GM23338 (cell line): ENCODE measurements around the gene PRR12. TPM values are rescaled to one million over a fixed set of nuclear protein-coding genes. Genes with fewer than 3 reads are reported as not detected.

Experiments
- ATAC-seq: fragments of 200-7000 bp; cut with Tn5 transposase; 3 replicates; pipeline ENCODE4 v1.9.1; 2020
- DNase-seq: peaks from one replicate; pipeline ENCODE4 v3.0.0-alpha.2; 2015; ENCODE audit warnings: low spot score
- H2AFZ ChIP-seq: fragments of 200-600 bp; sonication (generic); 2 replicates; pipeline ENCODE4 v1.8.0; 2016; ENCODE audit warnings: antibody characterized with exemption, mild to moderate bottlenecking, moderate library complexity
- H3F3A ChIP-seq: fragments of 200-600 bp; sonication (generic); replicated peaks from 2 replicates; pipeline ENCODE4 v1.8.0; 2017; ENCODE audit warnings: antibody characterized with exemption, mixed run types, low read depth
- H3K27ac ChIP-seq: fragments of 200-600 bp; sonication (generic); 2 replicates; pipeline ENCODE4 v1.6.1; 2016; ENCODE audit warnings: low read depth
- H3K27me3 ChIP-seq: fragments of 200-600 bp; sonication (generic); 2 replicates; pipeline ENCODE4 v1.8.0; 2016; ENCODE audit warnings: mild to moderate bottlenecking, mixed run types, moderate library complexity; ENCODE audit not compliant: insufficient read depth
- H3K36me3 ChIP-seq: fragments of 200-600 bp; sonication (generic); 2 replicates; pipeline ENCODE4 v1.8.0; 2016; ENCODE audit warnings: mild to moderate bottlenecking; ENCODE audit not compliant: insufficient read depth
- H3K4me1 ChIP-seq: fragments of 200-600 bp; sonication (generic); 2 replicates; pipeline ENCODE4 v1.8.0; 2016; ENCODE audit warnings: mild to moderate bottlenecking, moderate library complexity; ENCODE audit not compliant: insufficient read depth
- H3K4me2 ChIP-seq: fragments of 200-600 bp; sonication (generic); 2 replicates; pipeline ENCODE4 v1.7.1; 2017; ENCODE audit warnings: mixed run types
- H3K4me3 ChIP-seq: fragments of 200-600 bp; sonication (generic); 2 replicates; pipeline ENCODE4 v1.6.1; 2016; ENCODE audit warnings: mixed run types
- H3K79me2 ChIP-seq: fragments of 200-600 bp; sonication (generic); replicated peaks from 2 replicates; pipeline ENCODE4 v1.8.0; 2017; ENCODE audit warnings: mild to moderate bottlenecking; ENCODE audit not compliant: insufficient read depth
- H3K9me2 ChIP-seq: fragments of 200-600 bp; sonication (generic); 2 replicates; pipeline ENCODE4 v1.8.0; 2017; ENCODE audit not compliant: insufficient read depth
- H4K20me1 ChIP-seq: fragments of 200-600 bp; sonication (generic); replicated peaks from 2 replicates; pipeline ENCODE4 v1.8.0; 2017; ENCODE audit warnings: mild to moderate bottlenecking; ENCODE audit not compliant: insufficient read depth
- H3K27ac Mint-ChIP-seq: 2 replicates; pipeline ENCODE4 v1.8.0; 2020; ENCODE audit warnings: inconsistent platforms, mild to moderate bottlenecking, moderate library complexity, mixed read lengths
- H3K27me3 Mint-ChIP-seq: 3 replicates; pipeline ENCODE4 v1.8.0; 2022; ENCODE audit warnings: low read depth, mild to moderate bottlenecking, moderate library complexity, mixed read lengths, inconsistent platforms; ENCODE audit not compliant: insufficient read depth, poor library complexity
- H3K36me3 Mint-ChIP-seq: 3 replicates; pipeline ENCODE4 v1.8.0; 2021; ENCODE audit warnings: low read depth, mild to moderate bottlenecking, inconsistent platforms, moderate library complexity, mixed read lengths
- H3K4me1 Mint-ChIP-seq: 3 replicates; pipeline ENCODE4 v1.8.0; 2020; ENCODE audit warnings: mild to moderate bottlenecking, inconsistent platforms, mixed read lengths
- H3K4me3 Mint-ChIP-seq: 3 replicates; pipeline ENCODE4 v1.8.0; 2021; ENCODE audit warnings: moderate library complexity, mild to moderate bottlenecking, inconsistent platforms, mixed read lengths
- H3K9me3 Mint-ChIP-seq: 3 replicates; pipeline ENCODE4 v1.8.0; 2020; ENCODE audit warnings: moderate library complexity, mild to moderate bottlenecking, inconsistent platforms, mixed read lengths
- CREB1 ChIP-seq: fragments of 250-450 bp; sonication (Bioruptor Pico); IDR thresholded peaks from 2 replicates; pipeline ENCODE4 v1.5.0; 2020; ENCODE audit warnings: low read depth, mild to moderate bottlenecking, moderate library complexity
- CTCF ChIP-seq, 2 experiments: fragments of 200-600 bp in 1 of 2; sonication (generic) in 1 of 2; conservative IDR thresholded peaks; 2 replicates each; pipeline versions ENCODE4 v1.5.1 to v1.6.1; 2016 to 2017; ENCODE audit warnings: antibody characterized with exemption in 2 of 2, low read depth in 2 of 2, mild to moderate bottlenecking in 2 of 2, moderate library complexity in 1 of 2
- ETS1 ChIP-seq: IDR thresholded peaks from 2 replicates; pipeline ENCODE4 v1.6.1; 2016; ENCODE audit warnings: antibody characterized with exemption
- EZH2 ChIP-seq: fragments of 200-600 bp; sonication (generic); IDR thresholded peaks from one replicate; pipeline ENCODE4 v1.8.0; 2017; ENCODE audit warnings: antibody characterized with exemption, mild to moderate bottlenecking, low read depth; ENCODE audit not compliant: unreplicated experiment
- EZH2phosphoT487 ChIP-seq: fragments of 200-600 bp; sonication (generic); IDR thresholded peaks from one replicate; pipeline ENCODE4 v1.8.1; 2018; ENCODE audit warnings: antibody characterized with exemption; ENCODE audit not compliant: unreplicated experiment
- JUNB ChIP-seq: IDR thresholded peaks from one replicate; pipeline ENCODE4 v1.6.1; 2016; ENCODE audit warnings: antibody characterized with exemption; ENCODE audit not compliant: unreplicated experiment
- NANOG ChIP-seq: IDR thresholded peaks from 2 replicates; pipeline ENCODE4 v1.6.1; 2016; ENCODE audit warnings: antibody characterized with exemption, borderline replicate concordance
- POLR2AphosphoS5 ChIP-seq: IDR thresholded peaks from 2 replicates; pipeline ENCODE4 v1.6.1; 2016; ENCODE audit warnings: antibody characterized with exemption, low read depth
- REST ChIP-seq: IDR thresholded peaks from one replicate; pipeline ENCODE4 v1.6.1; 2018; ENCODE audit warnings: antibody characterized with exemption; ENCODE audit not compliant: unreplicated experiment
- STAT1 ChIP-seq: IDR thresholded peaks from one replicate; pipeline ENCODE4 v1.6.1; 2016; ENCODE audit warnings: antibody characterized with exemption; ENCODE audit not compliant: unreplicated experiment
- ZNF114 ChIP-seq: fragments of 250-450 bp; sonication (Bioruptor Pico); IDR thresholded peaks from 2 replicates; pipeline ENCODE4 v1.5.0; 2020; ENCODE audit warnings: mild to moderate bottlenecking, moderate library complexity
- ZNF331 ChIP-seq: fragments of 250-450 bp; sonication (Bioruptor Pico); IDR thresholded peaks from 2 replicates; pipeline ENCODE4 v1.5.0; 2020; ENCODE audit warnings: low read depth, mild to moderate bottlenecking, moderate library complexity
- ZNF462 ChIP-seq: fragments of 250-450 bp; sonication (Bioruptor Pico); IDR thresholded peaks from 2 replicates; pipeline ENCODE4 v1.5.0; 2020; ENCODE audit warnings: mild to moderate bottlenecking, moderate library complexity
- polyA plus RNA-seq: library from polyadenylated mRNA; unstranded; fragments of >200 nt; fragmentation: Nextera tagmentation; extraction: Ambion mirVana; gene quantifications from 2 replicates; pipeline ENCODE4 v1.2.1, GENCODE V29; 2016
- total RNA-seq: library from RNA; depleted of rRNA; stranded (reverse); fragments of >200 nt; shearing (Covaris generic); gene quantifications from 2 replicates; pipeline ENCODE4 v1.2.3, GENCODE V29; 2014

PRR12 gene
- total and polyA plus RNA-seq, 2 experiments from 2014 or later = 8.6 to 41.6 TPM

- peaks cover 82% of the 10 kb centered on the region for H3K36me3 Mint-ChIP-seq
- Histone ChIP-seq H3F3A (peaks cover 32% of the 10 kb centered on the region), H3K4me3 (no peak overlapping the region), H2AFZ (no peak overlapping the region), H4K20me1 (peaks cover 39% of the 10 kb centered on the region), H3K36me3 (peaks cover 29% of the 10 kb centered on the region), H3K4me1 (no peaks in the 10 kb centered on the region), H3K27me3 (no peaks in the 10 kb centered on the region), H3K9me2 (no peaks in the 10 kb centered on the region), H3K4me2 (no peak overlapping the region), H3K27ac (no peak overlapping the region), H3K79me2 (peaks cover 96% of the 10 kb centered on the region)
- DNase-seq (no peak), ATAC-seq (no peak)
- H3K27ac Mint-ChIP-seq = no peak overlapping the region
- no peak overlapping the region for H3K4me3 Mint-ChIP-seq
- no peak for TF ChIP-seq POLR2AphosphoS5
- no peak for TF ChIP-seq JUNB
- TF ChIP-seq CTCF (conservative IDR thresholded peaks at IDR 0.05; ENCODE audit: low read depth in 2 of 2) = no peak
- no peak for TF ChIP-seq ZNF331 (CRISPR knock-in tag)
- TF ChIP-seq CREB1 = no peak
- no peak for TF ChIP-seq ZNF462 (CRISPR knock-in tag)
- TF ChIP-seq ETS1 = no peak
- no peak for TF ChIP-seq EZH2phosphoT487
- no peak for TF ChIP-seq EZH2
- TF ChIP-seq ZNF114 (CRISPR knock-in tag) = no peak
- no peak for TF ChIP-seq NANOG
- no peak for TF ChIP-seq STAT1
- no peak for TF ChIP-seq REST
- no peaks in the 10 kb centered on the region for H3K4me1 Mint-ChIP-seq
- H3K27me3 Mint-ChIP-seq = peaks cover 17% of the 10 kb centered on the region
- H3K9me3 Mint-ChIP-seq = no peaks in the 10 kb centered on the region
Measured at GRCh38 chr19:49605605-49606004, 14.6 kb downstream of the PRR12 start.
